Stimulated activated CD4-positive, alpha-beta T cell treated with anti-CD3 and anti-CD28 coated beads, Interleukin-2, amount 100 ng/mL, for 48 hours (primary cell): ENCODE data around the gene VMAC.
A peak's percentile ranks its signal among the peaks of the same experiment; 100 is the strongest.

Source experiments
- DNase-seq, 2 donors: peaks; one replicate each; pipeline ENCODE4 v3.0.0-alpha.2; 2020

Gene VMAC

GRCh38 chr19:5932609-5933262 lies 28.1 kb downstream of the VMAC start:
- DNase-seq = no peak

DNA sequence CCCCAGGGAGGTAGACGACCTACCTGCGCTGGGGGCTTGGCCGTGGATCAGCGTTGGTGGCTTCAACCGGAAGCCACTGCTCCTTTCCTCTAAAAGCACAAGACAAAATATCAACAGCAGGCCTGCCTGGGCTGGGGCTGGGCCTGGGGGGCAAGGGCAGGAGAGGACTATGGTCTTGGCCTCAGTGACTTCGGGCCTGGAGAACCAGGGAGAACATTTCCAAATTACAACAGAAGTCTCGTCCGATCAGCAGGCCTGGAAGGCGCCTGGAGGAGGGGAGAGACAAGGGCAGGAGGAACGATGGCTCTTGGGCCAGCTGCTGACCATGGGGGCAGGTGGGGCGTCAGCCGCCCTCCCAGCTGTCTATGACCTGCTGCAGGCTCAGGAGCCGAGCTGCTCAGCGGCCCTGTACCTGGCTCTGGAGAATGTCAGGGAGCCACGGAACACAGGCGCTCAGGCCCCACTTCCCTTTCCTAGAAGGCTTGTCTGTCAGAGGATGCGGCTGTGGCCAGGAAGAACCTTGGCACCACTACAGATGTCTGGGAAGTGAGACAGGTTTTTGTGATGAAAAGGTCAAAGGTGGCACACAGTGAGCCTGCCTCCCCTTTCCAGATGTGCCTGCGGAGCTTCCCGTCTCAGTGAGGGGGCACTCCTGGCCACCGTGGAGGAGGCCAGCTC lies 28.9 kb downstream of the VMAC start:
- no peak for DNase-seq

GRCh38 chr19:5934069-5934401 lies 29.4 kb downstream of the VMAC start:
- no peak for DNase-seq

DNA sequence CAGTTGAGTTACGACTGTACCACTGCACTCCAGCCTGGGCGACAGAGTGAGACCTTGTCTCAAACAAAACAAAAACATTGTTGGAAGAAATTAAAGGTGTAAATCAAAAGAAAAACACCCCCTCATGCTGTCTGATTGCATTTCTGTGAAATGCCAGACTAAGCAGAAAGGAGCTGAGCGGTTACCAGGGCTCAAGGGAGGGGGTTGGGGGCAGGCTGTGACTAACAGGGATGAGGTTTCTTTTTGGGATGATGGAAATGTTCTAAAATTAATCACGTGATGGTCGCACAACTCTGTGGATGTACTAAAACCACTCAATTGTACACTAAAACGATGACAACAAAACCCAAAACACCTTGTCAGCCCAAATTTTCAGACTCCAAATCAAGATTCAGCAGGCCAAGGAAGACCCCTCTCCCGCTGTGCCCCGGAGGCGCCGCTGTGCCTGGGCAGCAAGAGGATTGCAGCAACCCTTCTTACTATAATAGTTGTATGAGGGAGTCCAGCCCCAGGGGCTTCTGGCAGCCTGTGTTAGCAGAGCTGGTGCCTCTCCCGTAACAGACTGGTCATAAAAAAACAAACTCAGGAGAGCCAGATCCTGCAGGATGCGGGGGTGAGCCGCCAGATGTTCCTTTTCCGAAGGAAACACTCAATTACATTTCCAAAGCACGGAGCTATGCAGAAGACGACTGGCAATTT lies 30.3 kb downstream of the VMAC start:
- DNase-seq = no peak

DNA sequence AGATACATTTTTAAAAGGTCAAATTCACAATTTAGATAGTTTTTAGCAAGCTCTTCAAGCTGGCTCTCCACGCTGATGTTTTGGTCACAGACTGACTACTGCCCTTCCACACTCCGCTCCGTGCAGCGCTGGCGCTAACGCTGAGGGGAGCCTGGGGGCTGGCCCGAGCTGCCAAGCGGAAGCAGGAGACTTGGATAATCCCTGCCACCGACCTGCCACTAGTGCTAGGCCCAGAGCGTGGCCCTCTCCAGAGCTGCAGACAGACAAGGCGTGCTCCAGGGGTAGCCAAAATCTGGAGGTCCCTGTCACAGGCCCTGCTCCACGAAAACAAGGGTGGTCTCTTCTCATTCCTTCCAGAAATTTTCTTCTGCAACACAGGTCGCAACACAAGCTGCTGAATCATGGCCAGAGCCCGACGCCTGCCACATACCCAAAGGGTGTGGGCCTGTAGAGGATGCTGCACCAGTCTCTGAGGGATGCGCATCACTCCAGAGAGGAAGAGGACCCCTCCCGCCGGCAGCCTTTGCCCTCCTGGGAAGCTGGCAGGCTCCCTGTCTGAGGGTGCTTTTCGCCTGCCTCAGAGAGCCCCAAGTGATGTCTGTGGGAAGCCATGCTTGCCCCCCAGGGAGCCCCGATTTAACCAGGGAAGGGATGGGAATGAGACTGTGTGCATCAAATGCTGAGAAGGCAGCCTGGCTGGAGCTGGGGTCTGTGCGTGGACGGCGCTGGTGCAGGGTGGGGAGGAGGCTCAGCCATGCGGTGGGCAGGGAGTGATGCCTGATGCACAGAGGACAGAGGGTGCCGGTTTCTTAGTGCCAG lies 31.0 kb downstream of the VMAC start:
- DNase-seq = no peak

DNA sequence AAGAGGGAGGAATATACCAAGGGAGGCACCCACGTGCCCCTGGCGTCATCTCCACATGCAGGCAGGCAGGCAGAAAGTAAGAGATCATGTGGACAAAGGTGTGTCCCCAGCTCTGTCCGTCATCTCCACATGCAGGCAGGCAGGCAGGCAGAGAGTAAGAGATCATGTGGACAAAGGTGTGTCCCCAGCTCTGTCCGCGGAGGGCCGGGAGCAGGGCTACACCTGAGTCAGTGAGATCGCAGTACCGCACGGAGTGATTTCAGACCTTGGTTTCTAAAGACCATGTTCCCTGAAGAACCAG lies 31.6 kb downstream of the VMAC start:
- no peak for DNase-seq

DNA sequence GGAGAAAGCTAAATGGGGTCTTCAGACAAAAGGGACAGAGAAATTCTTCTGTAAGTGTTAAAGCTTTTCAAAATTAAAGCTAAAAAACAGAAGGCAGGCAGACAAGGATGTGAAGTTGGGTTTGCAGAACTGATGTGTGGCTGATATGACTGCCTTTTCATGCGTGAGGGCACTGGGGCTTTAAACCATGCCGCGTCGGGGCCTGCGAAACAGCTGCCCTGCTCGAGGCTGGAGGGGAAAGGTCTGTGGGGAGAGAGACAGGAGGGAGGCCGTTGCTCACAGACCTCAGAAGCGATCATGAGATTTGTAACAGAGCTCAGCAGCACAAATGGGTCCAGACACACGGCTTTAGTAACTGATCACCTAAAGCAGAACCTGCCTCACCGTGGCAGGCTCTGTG lies 32.9 kb downstream of the VMAC start:
- no peak for DNase-seq

DNA sequence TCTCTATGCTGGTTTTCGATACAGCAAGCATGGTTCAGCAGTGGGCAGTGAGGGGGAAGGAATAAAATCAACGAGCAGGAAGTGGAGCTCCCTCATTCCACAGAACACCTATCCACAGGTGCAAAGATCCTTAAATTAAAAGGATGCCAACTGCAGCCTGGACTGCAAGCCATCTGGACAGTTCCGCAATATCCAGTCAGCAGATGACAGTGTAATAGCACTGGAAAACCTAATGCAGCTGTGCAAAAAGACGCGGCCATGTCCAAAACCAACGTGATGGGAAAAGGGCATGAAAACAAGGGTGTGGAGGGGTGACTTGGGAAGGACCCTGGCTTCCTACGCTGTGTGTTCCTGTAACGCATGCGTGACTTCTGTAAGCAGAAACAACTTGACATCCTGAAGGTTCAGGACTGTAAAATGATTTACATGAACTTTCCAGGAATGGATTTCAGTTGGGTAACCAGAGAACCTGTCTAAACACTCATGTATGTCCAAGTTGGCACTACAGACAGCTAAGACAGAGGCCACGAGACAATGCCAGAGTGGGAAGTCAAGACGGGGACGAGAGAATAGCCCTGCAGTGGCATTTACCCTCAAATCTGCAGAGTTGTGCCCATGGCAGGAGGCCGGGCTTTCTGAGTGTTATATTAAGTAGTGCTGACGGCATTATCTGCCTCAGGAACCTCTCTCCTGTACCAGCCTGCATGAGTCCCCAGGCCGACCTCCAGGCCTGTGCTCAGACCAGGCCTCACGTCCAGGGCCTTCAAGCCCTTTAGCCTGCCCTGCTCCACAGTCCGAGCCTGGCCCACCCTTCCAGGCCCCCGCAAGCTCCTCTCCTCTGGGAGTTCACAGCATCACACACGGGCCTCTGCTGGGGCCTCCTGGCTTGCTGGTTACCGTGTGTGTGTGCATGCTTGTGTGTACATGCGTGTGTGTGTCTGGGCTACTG lies 35.9 kb downstream of the VMAC start:
- DNase-seq = no peak

DNA sequence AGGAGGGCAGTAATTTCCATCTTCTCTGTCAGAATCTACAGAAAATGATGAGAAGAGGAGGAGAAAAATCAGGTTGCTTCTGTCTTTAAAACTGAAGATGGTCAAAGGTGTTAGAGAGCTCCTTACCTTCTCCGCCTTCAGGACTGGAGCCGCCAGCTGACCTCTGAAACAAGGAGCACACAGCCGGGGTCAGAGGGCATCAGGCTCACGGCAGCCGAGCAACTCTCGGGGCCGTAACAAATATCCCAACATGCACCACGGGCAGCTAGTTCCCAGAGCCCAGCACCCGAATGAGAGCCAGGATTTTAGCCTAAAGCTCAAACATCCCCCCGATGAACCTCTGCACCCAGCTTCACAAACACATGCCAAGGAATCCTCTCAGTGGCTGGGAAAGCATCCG lies 37.0 kb downstream of the VMAC start:
- no peak for DNase-seq

GRCh38 chr19:5943045-5943444 lies 38.4 kb downstream of the VMAC start:
- no peak for DNase-seq

GRCh38 chr19:5943623-5944022 lies 39.0 kb downstream of the VMAC start:
- no peak for DNase-seq

GRCh38 chr19:5947435-5947834 lies 42.8 kb downstream of the VMAC start:
- no peak for DNase-seq

GRCh38 chr19:5948752-5949564 lies 44.3 kb downstream of the VMAC start:
- no peak for DNase-seq

DNA sequence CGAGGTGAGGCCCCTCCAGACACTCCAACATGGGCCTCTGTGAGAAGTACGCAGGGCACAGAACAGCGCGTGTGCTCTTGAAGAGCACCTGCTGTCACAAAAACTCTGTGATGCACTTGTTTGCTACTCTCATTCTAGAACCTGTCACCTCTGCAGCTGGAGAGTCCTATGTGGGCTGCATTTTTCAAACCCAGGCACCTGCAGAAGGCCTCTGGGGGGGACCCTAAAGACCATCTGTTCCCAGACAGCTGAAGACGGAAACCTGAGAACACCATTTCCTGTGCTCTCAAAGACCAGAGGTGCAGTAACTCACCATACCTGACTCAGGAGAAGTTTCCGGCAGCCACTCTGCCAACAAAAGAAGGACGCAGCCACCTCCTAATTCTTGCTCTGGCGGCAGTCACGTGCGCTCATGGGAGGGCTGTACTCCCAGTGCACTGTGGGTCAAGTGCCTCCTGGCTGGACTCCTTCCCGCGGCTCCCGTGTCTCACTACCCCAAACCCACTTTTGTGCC lies 45.2 kb downstream of the VMAC start:
- peak; percentile 12 to 22 for DNase-seq

- no peak for DNase-seq
These were observed 46.1 kb downstream of the VMAC start for GRCh38 chr19:5950741-5951140.

DNA sequence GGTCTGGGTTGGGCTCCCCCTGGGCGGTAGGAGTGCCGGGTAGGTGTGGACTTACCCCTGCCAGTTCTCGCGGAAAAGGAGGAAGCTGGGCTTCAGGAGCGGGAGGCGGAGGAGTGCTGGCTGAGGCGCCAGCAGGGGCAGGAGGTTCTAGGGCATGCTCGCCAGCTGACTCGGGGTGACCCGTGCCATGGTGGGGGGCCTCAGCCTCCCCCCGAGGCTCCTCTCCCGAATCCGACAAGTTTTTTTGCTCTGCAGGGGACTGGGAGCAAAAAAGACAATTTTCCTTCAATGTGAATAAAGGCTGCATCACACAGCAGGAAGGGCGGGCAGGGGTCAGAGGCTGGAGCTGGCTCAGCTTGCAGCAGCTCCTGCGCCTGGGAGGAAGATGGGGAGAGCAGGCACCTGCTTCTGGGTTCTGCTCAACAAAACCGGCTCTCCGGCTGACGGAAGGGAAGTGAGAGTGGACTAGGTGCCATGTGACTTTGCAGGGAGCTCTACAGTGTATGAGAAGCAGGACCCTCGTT lies 46.7 kb downstream of the VMAC start:
- no peak for DNase-seq

DNA sequence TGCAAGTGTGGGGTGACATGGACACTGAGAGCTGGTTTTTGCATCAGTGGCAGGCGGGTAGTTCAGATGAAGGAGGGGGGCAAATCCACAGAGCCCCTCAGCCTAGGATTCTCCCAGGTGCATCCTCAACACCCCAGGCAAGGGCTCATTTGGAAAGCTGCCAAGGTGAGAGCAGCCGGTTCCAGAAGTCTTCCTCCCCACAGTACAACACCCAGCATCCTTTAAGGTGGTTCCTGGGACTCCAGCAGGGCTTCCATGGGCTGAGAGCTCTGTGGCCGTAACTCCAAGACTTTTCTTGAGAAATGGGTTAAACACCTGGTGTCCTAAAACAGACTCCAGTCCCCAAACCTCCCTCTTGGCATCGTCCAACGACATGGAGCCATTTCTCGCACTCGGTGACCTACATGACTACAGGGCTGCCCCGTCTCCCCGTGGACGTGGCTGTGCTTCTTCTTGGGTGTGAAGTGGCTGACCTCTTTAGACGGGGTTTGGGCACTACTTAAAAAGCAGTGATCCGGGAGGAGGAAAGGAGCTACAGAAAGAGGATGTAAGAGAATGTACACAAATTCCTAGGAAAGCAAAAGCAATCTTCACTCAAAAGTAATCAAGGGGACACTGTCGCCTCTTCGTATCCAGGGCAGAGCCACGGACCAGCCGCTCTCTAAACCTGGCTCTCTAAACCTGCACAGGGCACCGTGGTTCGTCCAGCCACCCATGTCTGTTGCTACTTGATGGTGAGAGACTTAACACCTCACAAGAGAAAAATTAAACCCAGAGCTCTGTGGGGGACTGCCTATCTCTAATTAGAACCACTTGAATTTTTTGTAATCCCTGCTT lies 47.7 kb downstream of the VMAC start:
- DNase-seq = no peak

DNA sequence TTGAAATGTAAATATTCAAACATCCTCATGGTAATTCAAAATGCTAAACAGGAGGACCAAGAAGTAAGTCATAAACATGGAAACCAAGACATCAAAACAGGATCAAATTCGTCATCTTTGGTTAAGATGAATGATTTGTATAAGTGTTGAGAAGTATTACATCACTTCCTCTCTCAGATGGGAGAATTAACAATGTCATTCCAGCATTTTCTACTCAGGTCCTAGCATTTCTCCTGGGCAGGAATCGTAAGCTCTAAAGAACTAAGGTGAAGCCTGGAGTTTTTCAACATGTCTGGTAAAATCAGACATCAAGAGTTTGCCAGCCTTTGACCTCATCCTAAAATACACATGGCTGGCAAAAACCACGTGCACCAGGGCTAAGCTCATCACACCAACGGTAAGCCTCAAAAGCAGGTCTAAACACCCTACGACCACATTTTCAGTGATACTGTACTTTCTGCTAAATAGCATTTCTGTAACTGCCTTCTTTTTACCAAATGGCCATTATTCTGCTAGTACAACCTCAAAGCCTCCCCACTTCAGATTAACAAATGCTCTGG lies 48.4 kb downstream of the VMAC start:
- no peak for DNase-seq

- DNase-seq = peak in 1 of 2 donors; percentile 33
These were observed 49.1 kb downstream of the VMAC start for GRCh38 chr19:5953680-5954213.

DNA sequence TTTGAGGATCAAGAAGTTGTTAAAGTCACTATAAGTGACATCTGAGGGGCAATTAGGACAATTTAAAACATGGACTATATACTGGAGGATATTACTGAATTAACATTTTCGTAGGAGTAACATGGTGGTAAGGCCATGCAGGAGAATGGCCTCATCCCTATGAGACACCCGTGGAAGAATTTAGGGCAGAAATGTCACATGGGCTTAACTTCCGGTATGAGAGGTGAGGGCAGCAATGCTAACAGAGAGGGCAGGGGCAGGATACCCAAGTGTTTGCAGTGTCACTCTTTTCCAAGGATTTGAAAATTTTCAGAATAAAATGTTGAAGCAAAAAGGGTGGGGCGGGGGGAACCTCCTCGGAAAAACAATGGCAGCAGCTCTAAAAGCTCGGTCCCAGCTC lies 49.6 kb downstream of the VMAC start:
- no peak for DNase-seq
